GM12878 (cell line): ENCODE measurements around the gene ANKRD11. TPM values are rescaled to one million over a fixed set of nuclear protein-coding genes. Genes with fewer than 3 reads are reported as not detected.

Experiments
- ATAC-seq: fragments of 200-7000 bp; cut with Tn5 transposase; 3 replicates; pipeline ENCODE4 v1.9.1; 2020; ENCODE audit warnings: mild to moderate bottlenecking, moderate library complexity
- BruUV-seq: library from RNA; stranded (reverse); fragments of 400-500 nt; replicated peaks from 2 replicates; lab custom pipeline; 2021; lab: Mats Ljungman, UMichigan
- CTCF ChIA-PET: fragments of 300-600 bp; sonication (Branson Sonifier 250); formaldehyde crosslinking; extraction: SDS; loops from one replicate; lab custom pipeline; 2021; ENCODE audit warnings: inconsistent platforms; lab: Yijun Ruan, JAX
- POLR2A ChIA-PET: fragments of 350-600 bp; formaldehyde crosslinking; extraction: SDS; loops from one replicate; lab custom pipeline; 2021; ENCODE audit warnings: inconsistent platforms; lab: Charles Lee
- RAD21 ChIA-PET: fragments of 300-600 bp; sonication (Branson Sonifier 250); formaldehyde crosslinking; loops from one replicate; lab custom pipeline; 2023; ENCODE audit warnings: antibody characterized with exemption; ENCODE audit not compliant: unreplicated experiment; lab: Charles Lee
- SMC1A ChIA-PET: fragments of 300-600 bp; sonication (Branson Sonifier 250); formaldehyde crosslinking; loops from one replicate; lab custom pipeline; 2023; ENCODE audit not compliant: unreplicated experiment, uncharacterized antibody; lab: Charles Lee
- DNase-seq: peaks from one replicate; pipeline ENCODE4 v3.0.0-alpha.2; 2011; ENCODE audit warnings: low read depth, low spot score
- FAIRE-seq: peaks from 3 replicates; lab custom pipeline; 2011; peaks lifted over from hg19 to GRCh38; lab: Jason Lieb, UNC
- H2AFZ ChIP-seq: 2 replicates; pipeline ENCODE4 v1.6.0; 2011; ENCODE audit warnings: low read depth, low read length, control low read depth; ENCODE audit not compliant: control insufficient read depth
- H3K27ac ChIP-seq: 2 replicates; pipeline ENCODE4 v1.5.1; 2011; ENCODE audit warnings: control low read depth; ENCODE audit not compliant: control insufficient read depth, insufficient read depth
- H3K27me3 ChIP-seq, 2 experiments: replicated peaks in 1 of 2; 2 replicates each; pipeline versions ENCODE4 v1.6.0 to v1.6.1; 2011; ENCODE audit warnings: low read length in 1 of 2; ENCODE audit not compliant: control insufficient read depth in 2 of 2, insufficient read depth in 2 of 2
- H3K36me3 ChIP-seq, 2 experiments: 2 replicates each; pipeline ENCODE4 v1.5.1; 2011; ENCODE audit warnings: low read length in 1 of 2; ENCODE audit not compliant: control insufficient read depth in 2 of 2, insufficient read depth in 2 of 2
- H3K4me1 ChIP-seq: 2 replicates; pipeline ENCODE4 v1.6.1; 2011; ENCODE audit warnings: mild to moderate bottlenecking, low read length, moderate library complexity, mixed read lengths; ENCODE audit not compliant: control insufficient read depth, insufficient read depth
- H3K4me2 ChIP-seq: 2 replicates; pipeline ENCODE4 v1.6.0; 2011; ENCODE audit warnings: control low read depth; ENCODE audit not compliant: control insufficient read depth, insufficient read depth
- H3K4me3 ChIP-seq: fragments of 200-600 bp; sonication (generic); 2 replicates; pipeline ENCODE4 v1.5.1; 2016
- H3K79me2 ChIP-seq: 2 replicates; pipeline ENCODE4 v1.6.0; 2011; ENCODE audit warnings: low read length; ENCODE audit not compliant: control insufficient read depth, insufficient read depth
- H3K9ac ChIP-seq: 2 replicates; pipeline ENCODE4 v1.8.0; 2011; ENCODE audit warnings: low read length, control low read depth, mixed read lengths; ENCODE audit not compliant: control insufficient read depth, insufficient read depth
- H3K9me3 ChIP-seq: replicated peaks from 3 replicates; pipeline ENCODE4 v1.5.1; 2011; ENCODE audit warnings: mild to moderate bottlenecking, low read length; ENCODE audit not compliant: control insufficient read depth, insufficient read depth
- H4K20me1 ChIP-seq: 2 replicates; pipeline ENCODE4 v1.6.0; 2011; ENCODE audit not compliant: control insufficient read depth, insufficient read depth
- ATF7 ChIP-seq: fragments of 450-650 bp; IDR thresholded peaks from 2 replicates; pipeline ENCODE4 v1.6.1; 2016; ENCODE audit warnings: low read depth, mild to moderate bottlenecking
- CBFB ChIP-seq: IDR thresholded peaks from 2 replicates; pipeline ENCODE4 v1.6.1; 2016; ENCODE audit warnings: antibody characterized with exemption, low read depth
- CBX3 ChIP-seq: fragments of 200-600 bp; sonication (generic); IDR thresholded peaks from 2 replicates; pipeline ENCODE4 v1.6.1; 2016; ENCODE audit warnings: low read depth, borderline replicate concordance
- DPF2 ChIP-seq: fragments of 450-650 bp; IDR thresholded peaks from 2 replicates; pipeline ENCODE4 v1.6.1; 2017; ENCODE audit warnings: mild to moderate bottlenecking
- E4F1 ChIP-seq: fragments of 450-650 bp; IDR thresholded peaks from 2 replicates; pipeline ENCODE4 v1.6.1; 2018; ENCODE audit warnings: borderline replicate concordance, mild to moderate bottlenecking; ENCODE audit not compliant: partially characterized antibody
- EZH2 ChIP-seq: IDR thresholded peaks from 2 replicates; pipeline ENCODE4 v1.6.1; 2012; ENCODE audit warnings: low read depth, mild to moderate bottlenecking, control low read depth, inconsistent platforms, low read length, borderline replicate concordance; ENCODE audit not compliant: control insufficient read depth
- HCFC1 ChIP-seq: fragments of 150-350 bp; IDR thresholded peaks from 2 replicates; pipeline ENCODE4 v1.6.1; 2014; ENCODE audit warnings: low read length
- HDGF ChIP-seq: fragments of 450-650 bp; IDR thresholded peaks from 2 replicates; pipeline ENCODE4 v1.6.1; 2016; ENCODE audit warnings: antibody characterized with exemption
- IRF3 ChIP-seq: fragments of 450-650 bp; IDR thresholded peaks from 2 replicates; pipeline ENCODE4 v1.6.1; 2014; ENCODE audit warnings: mild to moderate bottlenecking
- KAT2A ChIP-seq: conservative IDR thresholded peaks from 2 replicates; pipeline ENCODE4 v1.6.1; 2011; ENCODE audit warnings: low read depth, low read length; ENCODE audit not compliant: control insufficient read depth
- MTA2 ChIP-seq: fragments of 450-650 bp; IDR thresholded peaks from 2 replicates; pipeline ENCODE4 v1.6.1; 2016; ENCODE audit warnings: low read depth, mild to moderate bottlenecking, moderate library complexity
- NFXL1 ChIP-seq: fragments of 450-650 bp; IDR thresholded peaks from 2 replicates; pipeline ENCODE4 v1.6.1; 2017; ENCODE audit warnings: antibody characterized with exemption, mild to moderate bottlenecking, borderline replicate concordance
- POLR2AphosphoS2 ChIP-seq: IDR thresholded peaks from 2 replicates; pipeline ENCODE4 v1.6.1; 2011; ENCODE audit warnings: low read depth, mild to moderate bottlenecking, low read length, improper control_type of control experiment, moderate library complexity
- RUNX3 ChIP-seq: IDR thresholded peaks from 2 replicates; pipeline ENCODE4 v1.6.1; 2012; ENCODE audit warnings: low read length, inconsistent platforms
- SMAD5 ChIP-seq: IDR thresholded peaks from 2 replicates; pipeline ENCODE4 v1.6.1; 2016; ENCODE audit warnings: antibody characterized with exemption, low read depth
- SP1 ChIP-seq: IDR thresholded peaks from one replicate; pipeline ENCODE4 v1.6.1; 2011; ENCODE audit warnings: low read depth, low read length
- SUZ12 ChIP-seq: fragments of 200-600 bp; sonication (generic); IDR thresholded peaks from one replicate; pipeline ENCODE4 v1.6.1; 2018; ENCODE audit warnings: antibody characterized with exemption, mild to moderate bottlenecking; ENCODE audit not compliant: unreplicated experiment
- YBX1 ChIP-seq: fragments of 450-650 bp; IDR thresholded peaks from 2 replicates; pipeline ENCODE4 v1.6.1; 2016; ENCODE audit warnings: antibody characterized with exemption
- ZNF274 ChIP-seq: IDR thresholded peaks from one replicate; pipeline ENCODE4 v1.8.0; 2011; ENCODE audit not compliant: insufficient read length, insufficient read depth
- WGBS: methylation state at CpG from one replicate; pipeline ENCODE4 v1.1.6; 2016; ENCODE audit warnings: low lambda C conversion rate; ENCODE audit not compliant: insufficient replicate concordance, insufficient coverage; ENCODE audit errors: missing lambda C conversion rate; 5-methylcytosine and 5-hydroxymethylcytosine counted together
- in situ Hi-C: fragments of 300-500 bp; cut with MboI; formaldehyde crosslinking; loops from 9 replicates; pipeline ENCODE4 v1.14.3; 2018; ENCODE audit warnings: mixed read lengths
- intact Hi-C: fragments of 100-400 bp; cut with micrococcal nuclease; formaldehyde crosslinking; loops from one replicate; pipeline ENCODE4 v1.14.2; 2022; ENCODE audit not compliant: unreplicated experiment
- polyA plus RNA-seq, 11 experiments: library from polyadenylated mRNA; depleted of rRNA in 4 of 11; unstranded in 6 of 11; stranded (reverse) in 5 of 11; fragments of >200 nt; fragmentation: Nextera tagmentation in 4 of 11; fragmentation: Illumina TruSeq in 1 of 11; extraction: Ambion mirVana in 4 of 11; extraction: Trizol in 1 of 11; gene quantifications; 1 replicate in 1 of 11; 2 replicates in 10 of 11; pipeline versions ENCODE4 v1.2.1 to v1.2.3, GENCODE V29; 2011 to 2016; ENCODE audit warnings: inconsistent platforms in 2 of 11, missing spikeins in 2 of 11, low read depth in 1 of 11
- total RNA-seq, 4 experiments: library from RNA; depleted of rRNA in 3 of 4; stranded (reverse); fragments of >200 nt in 3 of 4; fragmentation: Illumina TruSeq in 1 of 4; extraction: Trizol in 1 of 4; gene quantifications; 2 replicates each; pipeline versions ENCODE4 v1.2.1 to v1.2.3, GENCODE V29; 2013 to 2021

ANKRD11 gene
- total and polyA plus RNA-seq, 10 of the 15 experiments (the other 5 are each of a cell fraction or from before 2014, with no cell fraction given): 5.1 to 103 (median 27.4) TPM

GRCh38 chr16:89319886-89320781, 170.2 kb downstream of the ANKRD11 start:
- FAIRE-seq (peak; percentile 7), ATAC-seq (peak; percentile 69), DNase-seq (peak; percentile 17)
- SMC1A ChIA-PET: no interaction called here
- in situ Hi-C loops (no loop called here), intact Hi-C loops (loop anchor here (5.0 kb wide), 1 partner anchor 42 kb away; no protein-coding TSS in a partner anchor)
- Histone ChIP-seq H3K4me2 (peak overlapping the region; percentile 74), H3K9me3 (no peaks in the 10 kb centered on the region), H3K36me3 (peaks cover 7 to 20% of the 10 kb centered on the region in 2 experiments), H4K20me1 (peaks cover 18% of the 10 kb centered on the region), H3K27ac (peak overlapping the region; percentile 76), H3K9ac (peak overlapping the region; percentile 44; the same call in 1 of the 2 replicates), H3K4me3 (peak overlapping the region; percentile 35; the same call in 1 of the 2 replicates), H2AFZ (no peak overlapping the region), H3K79me2 (peaks cover 96% of the 10 kb centered on the region), H3K4me1 (peaks cover 73% of the 10 kb centered on the region), H3K27me3 (no peaks in the 10 kb centered on the region)
- BruUV-seq: no TSS peak
- CTCF ChIA-PET: no interaction called here
- 10% methylated on average over 32 of the region's 32 CpGs for WGBS
- RAD21 ChIA-PET: no interaction called here
- POLR2A ChIA-PET: no interaction called here
- TF ChIP-seq DPF2: no peak
- TF ChIP-seq ZNF274: no peak
- no peak for TF ChIP-seq HCFC1
- TF ChIP-seq EZH2: no peak
- TF ChIP-seq SUZ12: no peak
- no peak for TF ChIP-seq IRF3
- no peak for TF ChIP-seq SMAD5
- no peak for TF ChIP-seq KAT2A
- no peak for TF ChIP-seq MTA2
- no peak for TF ChIP-seq YBX1
- no peak for TF ChIP-seq E4F1
- TF ChIP-seq NFXL1: no peak
- no peak for TF ChIP-seq HDGF
- TF ChIP-seq ATF7: no peak
- no peak for TF ChIP-seq POLR2AphosphoS2
- TF ChIP-seq CBFB: no peak
- TF ChIP-seq CBX3: no peak
- TF ChIP-seq SP1: no peak
- peak; percentile 7; the same call in 1 of the 2 replicates for TF ChIP-seq RUNX3
